Activated B cell treated with CpG ODN at 0.5 μM for 24 hours (primary cell): ENCODE data around the gene NOS1. TPM values are rescaled to one million over a fixed set of nuclear protein-coding genes. Genes with fewer than 3 reads are reported as not detected.

Experiments used
- ATAC-seq: fragments of 200-7000 bp; cut with Tn5 transposase; one replicate; pipeline ENCODE4 v1.10.0; 2021; ENCODE audit warnings: low read depth, mild to moderate bottlenecking, moderate library complexity
- CTCF ChIA-PET: fragments of 350-600 bp; sonication (Branson Sonifier 250); formaldehyde crosslinking; loops from one replicate; lab custom pipeline; 2021; ENCODE audit warnings: antibody characterized with exemption; lab: Charles Lee
- POLR2A ChIA-PET: fragments of 350-600 bp; sonication (Branson Sonifier 250); formaldehyde crosslinking; loops from one replicate; lab custom pipeline; 2021; ENCODE audit warnings: antibody characterized with exemption; lab: Charles Lee
- DNase-seq: peaks from one replicate; pipeline ENCODE4 v3.0.0; 2022
- H3K27ac Mint-ChIP-seq: one replicate; pipeline ENCODE4 v1.8.0; 2020; ENCODE audit warnings: mixed read lengths
- H3K27me3 Mint-ChIP-seq: one replicate; pipeline ENCODE4 v1.8.0; 2021; ENCODE audit warnings: mixed read lengths
- H3K36me3 Mint-ChIP-seq: one replicate; pipeline ENCODE4 v1.8.0; 2021; ENCODE audit warnings: low read depth, mixed read lengths
- H3K4me1 Mint-ChIP-seq: one replicate; pipeline ENCODE4 v1.8.0; 2021; ENCODE audit warnings: mixed read lengths
- H3K4me3 Mint-ChIP-seq: one replicate; pipeline ENCODE4 v1.8.0; 2020; ENCODE audit warnings: mild to moderate bottlenecking, mixed read lengths
- H3K9me3 Mint-ChIP-seq: one replicate; pipeline ENCODE4 v1.8.0; 2020; ENCODE audit warnings: mixed read lengths
- intact Hi-C: fragments of 100-400 bp; cut with micrococcal nuclease; formaldehyde crosslinking; loops from one replicate; pipeline ENCODE4 v1.15.1; 2024
- total RNA-seq: library from RNA; stranded (reverse); gene quantifications from 2 replicates; pipeline ENCODE4 v1.2.3, GENCODE V29; 2022
- TF ChIP-seq, protein P1 (sequence below): fragments of 200-600 bp; IDR thresholded peaks from one replicate; pipeline ENCODE4 v1.8.0; 2022; ENCODE audit warnings: antibody characterized with exemption, mild to moderate bottlenecking

NOS1 gene
- total RNA-seq, 1 donor from 2014 or later: not detected

- Mint-ChIP-seq H3K27ac (no peak overlapping the region), H3K27me3 (peaks cover 13% of the 10 kb centered on the region), H3K36me3 (no peaks in the 10 kb centered on the region), H3K4me3 (no peak overlapping the region), H3K4me1 (no peaks in the 10 kb centered on the region), H3K9me3 (no peaks in the 10 kb centered on the region)
- POLR2A ChIA-PET: no interaction called here
- TF ChIP-seq, protein P1, sequence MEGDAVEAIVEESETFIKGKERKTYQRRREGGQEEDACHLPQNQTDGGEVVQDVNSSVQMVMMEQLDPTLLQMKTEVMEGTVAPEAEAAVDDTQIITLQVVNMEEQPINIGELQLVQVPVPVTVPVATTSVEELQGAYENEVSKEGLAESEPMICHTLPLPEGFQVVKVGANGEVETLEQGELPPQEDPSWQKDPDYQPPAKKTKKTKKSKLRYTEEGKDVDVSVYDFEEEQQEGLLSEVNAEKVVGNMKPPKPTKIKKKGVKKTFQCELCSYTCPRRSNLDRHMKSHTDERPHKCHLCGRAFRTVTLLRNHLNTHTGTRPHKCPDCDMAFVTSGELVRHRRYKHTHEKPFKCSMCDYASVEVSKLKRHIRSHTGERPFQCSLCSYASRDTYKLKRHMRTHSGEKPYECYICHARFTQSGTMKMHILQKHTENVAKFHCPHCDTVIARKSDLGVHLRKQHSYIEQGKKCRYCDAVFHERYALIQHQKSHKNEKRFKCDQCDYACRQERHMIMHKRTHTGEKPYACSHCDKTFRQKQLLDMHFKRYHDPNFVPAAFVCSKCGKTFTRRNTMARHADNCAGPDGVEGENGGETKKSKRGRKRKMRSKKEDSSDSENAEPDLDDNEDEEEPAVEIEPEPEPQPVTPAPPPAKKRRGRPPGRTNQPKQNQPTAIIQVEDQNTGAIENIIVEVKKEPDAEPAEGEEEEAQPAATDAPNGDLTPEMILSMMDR: no peak
- intact Hi-C loops: no loop called here
- no peak for ATAC-seq
- CTCF ChIA-PET: no interaction called here
- DNase-seq: no peak
These were observed 143.3 kb downstream of the NOS1 start for GRCh38 chr12:117218149-117218548.

DNA sequence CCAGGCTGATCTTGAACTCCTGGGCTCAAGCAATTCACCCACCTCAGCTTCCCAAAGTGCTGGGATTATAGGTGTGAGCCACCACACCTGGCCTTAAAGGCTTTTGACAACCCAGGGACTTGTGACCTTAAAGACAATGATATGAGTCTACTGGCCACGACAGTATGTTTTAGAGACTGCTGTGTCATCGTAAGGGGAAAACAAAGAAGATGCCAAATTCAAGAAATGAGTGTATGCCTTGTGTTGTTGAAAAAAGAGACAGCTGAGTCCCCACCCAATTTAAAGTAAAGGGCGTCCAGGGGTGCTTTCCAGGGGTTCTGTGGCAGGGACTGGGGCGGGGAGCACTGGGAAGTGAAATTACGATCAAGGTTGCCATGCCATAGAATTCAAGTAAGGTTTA, 144.7 kb downstream of the NOS1 start:
- no peaks in the 10 kb centered on the region for H3K4me1 Mint-ChIP-seq
- POLR2A ChIA-PET: interaction anchor here (0.6 kb wide), 1 partner anchor 632 kb away, joined by 5 read pairs; no protein-coding TSS in a partner anchor
- H3K27ac Mint-ChIP-seq: no peak overlapping the region
- no peaks in the 10 kb centered on the region for H3K36me3 Mint-ChIP-seq
- ATAC-seq (no peak), DNase-seq (no peak)
- CTCF ChIA-PET: no interaction called here
- H3K9me3 Mint-ChIP-seq: no peaks in the 10 kb centered on the region
- H3K4me3 Mint-ChIP-seq: no peak overlapping the region
- intact Hi-C loops: no loop called here
- peaks cover 16% of the 10 kb centered on the region for H3K27me3 Mint-ChIP-seq
- TF ChIP-seq, protein P1: no peak

DNA sequence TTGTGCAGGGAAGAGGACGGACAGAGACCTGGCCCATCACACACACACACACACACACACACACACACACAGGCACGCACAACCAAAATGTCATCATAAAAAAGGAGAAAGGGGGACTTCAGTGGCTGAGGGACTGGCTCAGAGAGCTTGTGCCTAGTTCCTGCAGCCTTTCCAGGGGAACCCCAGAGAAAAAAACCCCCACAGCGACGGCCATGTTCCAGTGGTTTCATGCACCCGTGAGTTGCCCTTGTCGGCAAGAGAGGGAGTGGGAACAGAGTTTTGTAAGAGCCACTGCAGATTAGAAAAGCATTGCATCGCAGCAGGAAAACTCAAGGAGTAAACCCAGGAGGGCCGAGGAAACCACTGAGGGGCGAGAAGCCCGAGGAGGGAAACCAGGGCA, 146.6 kb downstream of the NOS1 start:
- TF ChIP-seq, protein P1: no peak
- DNase-seq (no peak), ATAC-seq (no peak)
- Mint-ChIP-seq H3K4me1 (no peaks in the 10 kb centered on the region), H3K27ac (no peak overlapping the region), H3K4me3 (no peak overlapping the region), H3K27me3 (peaks cover 19% of the 10 kb centered on the region), H3K36me3 (no peaks in the 10 kb centered on the region), H3K9me3 (no peaks in the 10 kb centered on the region)
- intact Hi-C loops: no loop called here
- POLR2A ChIA-PET: no interaction called here
- CTCF ChIA-PET: no interaction called here

- no peak overlapping the region for H3K4me3 Mint-ChIP-seq
- ATAC-seq: no peak
These were observed 148.1 kb downstream of the NOS1 start for GRCh38 chr12:117213295-117213808.

GRCh38 chr12:117212563-117213190, 148.7 kb downstream of the NOS1 start:
- ChIA-PET CTCF (interaction anchor here (0.9 kb wide), 2 partner anchors 637 to 646 kb away, joined by 3 read pairs; no protein-coding TSS in a partner anchor), POLR2A (no interaction called here)
- peaks cover 24% of the 10 kb centered on the region for H3K27me3 Mint-ChIP-seq
- no peaks in the 10 kb centered on the region for H3K4me1 Mint-ChIP-seq
- H3K9me3 Mint-ChIP-seq: no peaks in the 10 kb centered on the region
- TF ChIP-seq, protein P1: peak; percentile 92
- ATAC-seq (peak; percentile 54), DNase-seq (peak; percentile 26)
- H3K4me3 Mint-ChIP-seq: no peak overlapping the region
- no peak overlapping the region for H3K27ac Mint-ChIP-seq
- intact Hi-C loops: loop anchor here (1.0 kb wide), 4 partner anchors 187 to 638 kb away; no protein-coding TSS in a partner anchor
- H3K36me3 Mint-ChIP-seq: no peaks in the 10 kb centered on the region

More at GRCh38 chr12:117213295-117213808, 148.1 kb downstream of the NOS1 start:
- intact Hi-C loops: no loop called here
- Mint-ChIP-seq H3K9me3 (no peaks in the 10 kb centered on the region), H3K27me3 (peaks cover 22% of the 10 kb centered on the region), H3K27ac (no peak overlapping the region), H3K36me3 (no peaks in the 10 kb centered on the region), H3K4me1 (no peaks in the 10 kb centered on the region)
- ChIA-PET POLR2A (no interaction called here), CTCF (interaction anchor here (0.9 kb wide), 1 partner anchor 646 kb away, joined by 3 read pairs; no protein-coding TSS in a partner anchor)
- no peak for DNase-seq
- TF ChIP-seq, protein P1: no peak
